Lower lobe of right lung (tissue), 2 donors: ENCODE data around the gene INTS6. TPM values are rescaled to one million over a fixed set of nuclear protein-coding genes. Genes with fewer than 3 reads are reported as not detected.

Source experiments
- ATAC-seq, 2 donors: fragments of 200-7000 bp; cut with Tn5 transposase; one replicate each; pipeline ENCODE4 v1.9.1; 2020 to 2022; ENCODE audit warnings: mild to moderate bottlenecking in 2 of 2, moderate library complexity in 2 of 2
- DNase-seq: peaks from one replicate; pipeline ENCODE4 v3.0.0-alpha.2; 2020
- H3K27ac ChIP-seq: fragments of 200-600 bp; one replicate; pipeline ENCODE4 v1.8.0; 2022
- H3K27me3 ChIP-seq: fragments of 200-600 bp; one replicate; pipeline ENCODE4 v1.8.0; 2022; ENCODE audit warnings: low read depth
- H3K36me3 ChIP-seq: fragments of 200-600 bp; one replicate; pipeline ENCODE4 v1.8.0; 2022; ENCODE audit warnings: mild to moderate bottlenecking
- H3K4me1 ChIP-seq: fragments of 200-600 bp; one replicate; pipeline ENCODE4 v1.8.0; 2022
- H3K4me3 ChIP-seq: fragments of 200-600 bp; one replicate; pipeline ENCODE4 v1.8.0; 2022; ENCODE audit warnings: mild to moderate bottlenecking
- H3K9me3 ChIP-seq: fragments of 200-600 bp; one replicate; pipeline ENCODE4 v1.8.0; 2022
- CTCF ChIP-seq: fragments of 200-600 bp; IDR thresholded peaks from one replicate; pipeline ENCODE4 v1.8.0; 2022; ENCODE audit warnings: antibody characterized with exemption, mild to moderate bottlenecking
- intact Hi-C: fragments of 100-400 bp; cut with DNase I; formaldehyde crosslinking; loops from one replicate; pipeline ENCODE4 v1.11.0; 2022
- total RNA-seq: library from RNA; stranded (reverse); fragmentation: NEBNext Ultra II Directional; extraction: Animal tissue kit (Norgen Biotek cat#: 25700); gene quantifications from one replicate; pipeline ENCODE4 v1.2.1, GENCODE V29; 2021
- donor health status: DM: no; HTN: yes; CAD: no; lungs with severe emphysema.

The INTS6 gene
- total RNA-seq, 1 donor from 2014 or later = 29.5 TPM

GRCh38 chr13:51499841-51500240 lies 47.0 kb upstream of the INTS6 start:
- TF ChIP-seq CTCF = no peak
- H3K27ac ChIP-seq = no peak overlapping the region
- intact Hi-C loops = no loop called here
- no peak overlapping the region for H3K4me3 ChIP-seq
- no peaks in the 10 kb centered on the region for H3K27me3 ChIP-seq
- H3K4me1 ChIP-seq = no peaks in the 10 kb centered on the region
- H3K9me3 ChIP-seq = no peaks in the 10 kb centered on the region
- H3K36me3 ChIP-seq = no peaks in the 10 kb centered on the region
- ATAC-seq (no peak), DNase-seq (no peak)

DNA sequence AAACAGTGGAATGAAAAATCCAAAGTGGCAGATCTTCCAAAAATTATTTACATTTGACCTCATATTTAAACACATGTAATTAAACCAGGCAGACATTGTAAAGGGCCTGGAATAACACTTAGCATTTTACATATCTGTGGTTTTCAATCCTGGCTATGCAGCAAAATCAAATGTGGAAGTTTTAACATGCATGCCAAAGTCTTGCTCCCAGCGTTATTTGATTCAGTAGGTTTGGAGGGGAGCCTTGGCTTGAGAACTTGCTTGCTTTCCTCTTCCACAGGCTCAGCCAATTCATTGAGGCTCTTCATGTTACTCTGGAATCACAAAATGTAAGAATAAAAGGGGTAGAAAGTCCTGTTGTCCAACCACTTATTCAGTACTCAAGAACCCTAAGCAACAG lies 42.5 kb upstream of the INTS6 start:
- no peak for TF ChIP-seq CTCF
- ATAC-seq (no peak), DNase-seq (no peak)
- Histone ChIP-seq H3K27ac (no peak overlapping the region), H3K9me3 (no peaks in the 10 kb centered on the region), H3K4me3 (no peak overlapping the region), H3K4me1 (no peaks in the 10 kb centered on the region), H3K36me3 (no peaks in the 10 kb centered on the region), H3K27me3 (no peaks in the 10 kb centered on the region)
- intact Hi-C loops = no loop called here

DNA sequence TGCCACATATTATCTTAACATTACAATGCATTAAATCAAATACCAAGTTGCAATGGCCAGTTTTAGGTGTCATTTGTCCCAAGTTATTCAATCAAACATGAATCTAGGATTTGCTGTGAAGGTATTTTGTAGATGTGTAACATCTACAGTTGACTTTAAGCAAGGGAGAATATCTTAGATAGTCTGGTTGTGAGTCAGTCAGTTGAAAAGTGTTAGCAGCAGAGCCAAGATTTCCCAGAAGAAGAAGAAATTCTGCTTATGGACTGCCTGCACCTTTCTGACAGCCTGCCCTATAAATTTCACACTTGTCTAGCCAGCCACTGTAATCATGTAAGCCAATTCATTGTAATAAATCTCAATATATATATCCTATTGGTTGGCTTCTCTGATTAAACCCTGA lies 41.3 kb upstream of the INTS6 start:
- Histone ChIP-seq H3K27me3 (no peaks in the 10 kb centered on the region), H3K27ac (no peak overlapping the region), H3K9me3 (no peaks in the 10 kb centered on the region), H3K36me3 (no peaks in the 10 kb centered on the region), H3K4me3 (no peak overlapping the region), H3K4me1 (no peaks in the 10 kb centered on the region)
- intact Hi-C loops = no loop called here
- no peak for TF ChIP-seq CTCF
- ATAC-seq = no peak
- DNase-seq = no peak

GRCh38 chr13:51488212-51488611 lies 35.4 kb upstream of the INTS6 start:
- Histone ChIP-seq H3K27ac (no peak overlapping the region), H3K4me3 (no peak overlapping the region), H3K4me1 (no peaks in the 10 kb centered on the region), H3K9me3 (no peaks in the 10 kb centered on the region), H3K27me3 (no peaks in the 10 kb centered on the region), H3K36me3 (no peaks in the 10 kb centered on the region)
- intact Hi-C loops = no loop called here
- no peak for TF ChIP-seq CTCF
- no peak for ATAC-seq
- DNase-seq = no peak

DNA sequence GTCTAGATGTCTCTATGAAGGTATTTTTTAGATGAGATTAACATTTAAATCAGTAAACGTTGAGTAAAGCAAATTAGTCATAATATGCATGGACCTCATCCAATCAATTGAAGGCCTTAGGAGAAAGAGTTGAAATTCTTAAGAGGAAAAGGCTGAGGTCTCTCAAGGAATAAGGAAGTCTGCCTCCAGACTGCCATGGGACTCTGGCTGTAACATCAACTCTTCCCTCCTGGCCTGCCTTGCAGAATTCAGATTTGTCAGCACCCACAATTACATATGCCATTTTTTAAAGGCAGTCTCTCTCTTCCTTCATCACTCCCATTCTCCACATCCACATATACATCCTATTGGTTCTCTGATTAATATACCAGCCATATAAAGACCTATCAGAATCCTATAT lies 28.8 kb upstream of the INTS6 start:
- no peak for DNase-seq
- TF ChIP-seq CTCF = no peak
- Histone ChIP-seq H3K4me3 (no peak overlapping the region), H3K9me3 (no peaks in the 10 kb centered on the region), H3K27me3 (no peaks in the 10 kb centered on the region), H3K36me3 (no peaks in the 10 kb centered on the region), H3K4me1 (no peaks in the 10 kb centered on the region), H3K27ac (no peak overlapping the region)
- intact Hi-C loops = no loop called here
- no peak for ATAC-seq

GRCh38 chr13:51479199-51479523 lies 26.3 kb upstream of the INTS6 start:
- Histone ChIP-seq H3K4me1 (no peaks in the 10 kb centered on the region), H3K36me3 (no peaks in the 10 kb centered on the region), H3K9me3 (no peaks in the 10 kb centered on the region), H3K27me3 (no peaks in the 10 kb centered on the region), H3K4me3 (no peak overlapping the region), H3K27ac (no peak overlapping the region)
- TF ChIP-seq CTCF = no peak
- intact Hi-C loops = no loop called here
- no peak for DNase-seq
- ATAC-seq = no peak
